Prostate gland (tissue), 2 donors: ENCODE results near the gene RABGAP1L. TPM values are rescaled to one million over a fixed set of nuclear protein-coding genes. Genes with fewer than 3 reads are reported as not detected.

Experiments
- DNase-seq: peaks from one replicate; pipeline ENCODE4 v3.0.0-alpha.2; 2019; ENCODE audit warnings: low spot score
- H3K27ac ChIP-seq, 2 donors: fragments of 200-600 bp; sonication (generic); 2 replicates each; pipeline ENCODE4 v1.5.1; 2017 to 2019
- H3K27me3 ChIP-seq: fragments of 200-600 bp; sonication (generic); replicated peaks from 2 replicates; pipeline ENCODE4 v1.5.1; 2019; ENCODE audit not compliant: insufficient read depth
- H3K36me3 ChIP-seq, 2 donors: fragments of 200-600 bp; sonication (generic); 1 replicate in 1 of 2; 2 replicates in 1 of 2; pipeline versions ENCODE4 v1.5.1 to v1.8.1; 2017 to 2019
- H3K4me1 ChIP-seq: fragments of 200-600 bp; sonication (generic); replicated peaks from 2 replicates; pipeline ENCODE4 v1.5.1; 2019
- H3K4me3 ChIP-seq, 2 donors: fragments of 200-600 bp; sonication (generic); 2 replicates each; pipeline ENCODE4 v1.5.1; 2017 to 2019
- H3K9me3 ChIP-seq: fragments of 200-600 bp; sonication (generic); 2 replicates; pipeline ENCODE4 v1.5.1; 2017
- POLR2A ChIP-seq: fragments of 450-650 bp; IDR thresholded peaks from one replicate; pipeline ENCODE4 v1.6.1; 2016; ENCODE audit warnings: antibody characterized with exemption, mild to moderate bottlenecking
- POLR2AphosphoS5 ChIP-seq: sonication (generic); formaldehyde crosslinking; IDR thresholded peaks from one replicate; pipeline ENCODE4 v1.6.1; 2017; ENCODE audit warnings: antibody characterized with exemption
- WGBS: methylation state at CpG from one replicate; pipeline ENCODE4 v1.1.5; 2018; 5-methylcytosine and 5-hydroxymethylcytosine counted together
- intact Hi-C: fragments of 100-400 bp; cut with DNase I; formaldehyde crosslinking; loops from one replicate; pipeline ENCODE4 v1.14.2; 2022
- total RNA-seq, 2 donors: library from RNA; depleted of rRNA; stranded (reverse); fragments of >200 nt; gene quantifications; one replicate each; pipeline ENCODE4 v1.1.0, GENCODE V29; 2016
- TF ChIP-seq, protein P1 (sequence below), 4 experiments: fragments of 200-600 bp in 2 of 4; fragments of 450-650 bp in 2 of 4; sonication (generic) in 2 of 4; IDR thresholded peaks; 1 replicate in 3 of 4; 2 replicates in 1 of 4; pipeline ENCODE4 v1.5.1; 2016 to 2019; ENCODE audit warnings: antibody characterized with exemption in 4 of 4, mild to moderate bottlenecking in 2 of 4, moderate library complexity in 2 of 4

The RABGAP1L gene
- total RNA-seq, 2 donors from 2014 or later, result 32.3 to 41.5 TPM

DNA sequence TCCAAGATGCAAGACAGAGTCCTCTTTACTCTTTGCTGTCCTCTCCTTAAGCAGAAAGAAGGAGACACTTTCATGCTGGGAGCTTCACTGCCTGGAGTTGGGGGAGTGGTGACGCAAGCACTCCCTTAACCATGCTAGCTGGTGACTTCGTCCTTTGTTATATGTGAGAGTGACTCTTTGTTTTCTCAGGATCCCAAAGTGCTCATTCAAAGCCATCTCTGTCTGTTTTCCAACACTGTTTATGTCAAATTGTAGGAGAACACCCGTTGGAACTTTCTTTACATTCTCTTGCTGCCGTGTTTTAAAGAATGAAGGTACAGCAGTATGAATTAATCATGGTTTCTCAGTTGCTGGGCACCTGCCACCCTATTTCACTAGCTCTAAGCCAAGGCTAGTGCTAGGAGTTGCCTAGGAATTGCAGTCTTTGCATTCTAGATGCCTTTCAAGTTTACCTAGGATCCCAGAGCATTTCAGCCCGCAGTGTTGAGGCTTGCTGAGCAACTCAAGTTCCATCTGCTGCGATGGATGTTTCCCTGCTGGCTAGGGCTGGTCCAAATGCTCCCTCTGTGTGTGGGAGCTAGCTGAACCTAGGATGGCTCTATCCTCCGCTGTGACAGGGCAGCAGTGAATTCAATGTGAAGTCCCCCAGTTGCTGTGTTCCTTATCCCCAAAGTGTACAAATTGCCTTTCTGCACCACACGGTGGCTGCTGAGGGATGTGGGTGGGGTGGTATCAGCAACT lies 205.8 kb downstream of the RABGAP1L start:
- Histone ChIP-seq H3K27me3 (no peaks in the 10 kb centered on the region), H3K9me3 (no peaks in the 10 kb centered on the region), H3K4me3 (no peak overlapping the region), H3K36me3 (no peaks in the 10 kb centered on the region), H3K4me1 (no peaks in the 10 kb centered on the region), H3K27ac (no peak overlapping the region)
- no peak for DNase-seq
- TF ChIP-seq, protein P1, sequence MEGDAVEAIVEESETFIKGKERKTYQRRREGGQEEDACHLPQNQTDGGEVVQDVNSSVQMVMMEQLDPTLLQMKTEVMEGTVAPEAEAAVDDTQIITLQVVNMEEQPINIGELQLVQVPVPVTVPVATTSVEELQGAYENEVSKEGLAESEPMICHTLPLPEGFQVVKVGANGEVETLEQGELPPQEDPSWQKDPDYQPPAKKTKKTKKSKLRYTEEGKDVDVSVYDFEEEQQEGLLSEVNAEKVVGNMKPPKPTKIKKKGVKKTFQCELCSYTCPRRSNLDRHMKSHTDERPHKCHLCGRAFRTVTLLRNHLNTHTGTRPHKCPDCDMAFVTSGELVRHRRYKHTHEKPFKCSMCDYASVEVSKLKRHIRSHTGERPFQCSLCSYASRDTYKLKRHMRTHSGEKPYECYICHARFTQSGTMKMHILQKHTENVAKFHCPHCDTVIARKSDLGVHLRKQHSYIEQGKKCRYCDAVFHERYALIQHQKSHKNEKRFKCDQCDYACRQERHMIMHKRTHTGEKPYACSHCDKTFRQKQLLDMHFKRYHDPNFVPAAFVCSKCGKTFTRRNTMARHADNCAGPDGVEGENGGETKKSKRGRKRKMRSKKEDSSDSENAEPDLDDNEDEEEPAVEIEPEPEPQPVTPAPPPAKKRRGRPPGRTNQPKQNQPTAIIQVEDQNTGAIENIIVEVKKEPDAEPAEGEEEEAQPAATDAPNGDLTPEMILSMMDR (IDR thresholded peaks at IDR 0.05), result no peak
- TF ChIP-seq POLR2AphosphoS5 (no peak), POLR2A (no peak)
- intact Hi-C loops, result no loop called here
- WGBS, result 93% methylated on average over 8 of the region's 8 CpGs

DNA sequence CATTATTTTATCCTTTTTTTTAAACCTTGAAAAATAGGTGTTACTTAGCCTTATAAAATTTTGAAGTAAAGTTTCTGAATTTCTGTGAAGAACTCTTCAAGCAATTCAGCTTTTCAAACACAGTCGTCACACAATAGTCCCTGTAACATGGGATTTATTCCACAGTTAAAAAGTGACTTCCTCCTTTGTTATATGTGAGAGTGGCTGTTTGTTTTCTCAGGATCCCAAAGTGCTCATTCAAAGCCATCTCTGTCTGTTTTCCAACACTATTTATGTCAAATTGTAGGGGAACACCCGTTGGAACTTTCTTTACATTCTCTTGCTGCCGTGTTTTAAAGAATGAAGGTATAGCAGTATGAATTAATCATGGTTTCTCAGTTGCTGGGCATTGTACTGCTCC lies 207.6 kb downstream of the RABGAP1L start:
- TF ChIP-seq, protein P1 (IDR thresholded peaks at IDR 0.05), result no peak
- TF ChIP-seq POLR2AphosphoS5 (no peak), POLR2A (no peak)
- H3K36me3 ChIP-seq, result no peaks in the 10 kb centered on the region
- H3K4me3 ChIP-seq, result no peak overlapping the region
- no peak for DNase-seq
- no peaks in the 10 kb centered on the region for H3K4me1 ChIP-seq
- intact Hi-C loops, result no loop called here
- no peaks in the 10 kb centered on the region for H3K9me3 ChIP-seq
- 59% methylated on average over 3 of the region's 3 CpGs for WGBS
- H3K27ac ChIP-seq, result no peak overlapping the region
- no peaks in the 10 kb centered on the region for H3K27me3 ChIP-seq

DNA sequence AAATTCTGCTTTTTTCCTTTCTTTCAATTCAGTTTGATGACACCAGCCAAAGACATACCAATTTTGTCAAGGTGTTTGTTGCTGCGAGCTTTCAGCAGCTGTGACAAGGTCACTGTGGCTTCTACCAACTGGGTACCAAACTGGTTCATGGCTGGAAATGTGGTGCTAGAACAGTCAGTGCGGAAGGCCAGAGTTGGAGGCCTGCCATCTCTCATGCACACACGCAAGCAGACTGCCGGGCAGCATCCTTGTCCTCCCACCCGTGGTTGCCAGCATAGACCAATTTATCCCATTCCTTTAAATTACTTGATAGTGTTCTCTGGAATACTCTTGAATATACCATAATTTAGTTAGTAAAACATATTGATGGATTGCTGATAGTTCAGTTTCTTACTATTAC lies 208.6 kb downstream of the RABGAP1L start:
- Histone ChIP-seq H3K9me3 (no peaks in the 10 kb centered on the region), H3K36me3 (no peaks in the 10 kb centered on the region), H3K27ac (no peak overlapping the region), H3K27me3 (no peaks in the 10 kb centered on the region), H3K4me3 (no peak overlapping the region), H3K4me1 (no peaks in the 10 kb centered on the region)
- 94% methylated on average over 5 of the region's 5 CpGs for WGBS
- TF ChIP-seq POLR2AphosphoS5, result no peak
- TF ChIP-seq POLR2A, result no peak
- TF ChIP-seq, protein P1 (IDR thresholded peaks at IDR 0.05), result no peak
- DNase-seq, result no peak
- intact Hi-C loops, result no loop called here

DNA sequence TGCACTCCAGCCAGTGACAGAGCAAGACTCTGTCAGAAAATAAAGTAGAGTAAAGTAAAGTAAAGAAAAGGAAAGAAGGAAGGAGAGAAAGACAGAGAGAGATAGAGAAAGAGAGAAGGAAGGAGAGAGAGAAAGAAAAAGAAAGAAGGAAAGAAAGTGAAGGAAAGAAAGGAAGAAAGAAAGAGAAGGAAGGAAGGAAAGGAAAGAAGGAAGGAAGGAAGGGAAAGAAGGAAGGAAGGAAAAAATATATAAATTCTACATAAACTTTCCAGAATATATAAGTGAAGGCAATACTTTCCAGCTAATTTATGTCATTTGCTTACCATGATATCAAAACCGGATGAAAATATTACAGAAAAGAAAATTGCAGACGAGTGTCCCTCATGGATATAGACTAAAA lies 216.7 kb downstream of the RABGAP1L start:
- no peak overlapping the region for H3K4me3 ChIP-seq
- no peaks in the 10 kb centered on the region for H3K36me3 ChIP-seq
- TF ChIP-seq, protein P1 (IDR thresholded peaks at IDR 0.05), result no peak
- TF ChIP-seq POLR2AphosphoS5 (no peak), POLR2A (no peak)
- no peak overlapping the region for H3K27ac ChIP-seq
- no peaks in the 10 kb centered on the region for H3K4me1 ChIP-seq
- intact Hi-C loops, result no loop called here
- no peaks in the 10 kb centered on the region for H3K9me3 ChIP-seq
- no peaks in the 10 kb centered on the region for H3K27me3 ChIP-seq
- no peak for DNase-seq
- WGBS, result 89% methylated on average over 2 of the region's 2 CpGs

DNA sequence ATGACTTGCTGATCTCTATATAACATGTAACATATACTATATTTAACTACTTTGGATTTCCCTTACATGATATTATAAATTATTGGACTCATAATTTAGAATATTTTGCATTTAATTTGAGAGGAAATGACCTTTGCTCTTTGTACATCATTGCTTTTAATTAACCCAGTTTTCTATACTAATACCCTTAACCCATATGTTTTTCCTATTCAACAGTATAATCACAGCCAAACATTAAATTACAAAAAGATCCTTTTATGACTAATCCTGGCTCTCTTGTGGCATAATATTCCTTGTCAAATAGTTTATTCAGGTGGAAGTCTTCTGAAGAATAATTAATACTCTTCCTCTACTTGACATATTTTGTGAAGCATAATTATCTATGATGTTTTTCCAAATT lies 232.4 kb downstream of the RABGAP1L start:
- TF ChIP-seq POLR2A (no peak), POLR2AphosphoS5 (no peak)
- TF ChIP-seq, protein P1 (IDR thresholded peaks at IDR 0.05), result no peak
- Histone ChIP-seq H3K27ac (no peak overlapping the region), H3K36me3 (no peaks in the 10 kb centered on the region), H3K4me3 (no peak overlapping the region), H3K9me3 (no peaks in the 10 kb centered on the region), H3K4me1 (no peaks in the 10 kb centered on the region), H3K27me3 (no peaks in the 10 kb centered on the region)
- intact Hi-C loops, result no loop called here
- no peak for DNase-seq
